ENCODE data around the gene TTLL12.

GRCh38 chr22:43200031-43200430, 13.1 kb upstream of the TTLL12 start:
- TF ChIP-seq CTCF (IDR thresholded peaks at IDR 0.05; ENCODE audit: low read length) (no peak), EZH2 (IDR thresholded peaks at IDR 0.05; ENCODE audit: borderline replicate concordance, low read length) (no peak)

Data from OCI-LY1 (cell line).